Measurements from ENCODE around the gene ATP5F1C. TPM values are rescaled to one million over a fixed set of nuclear protein-coding genes. Genes with fewer than 3 reads are reported as not detected.

ATP5F1C gene
- polyA plus RNA-seq, 1 of the 3 experiments (the other 2 are of a cell fraction), result 299 TPM

DNA sequence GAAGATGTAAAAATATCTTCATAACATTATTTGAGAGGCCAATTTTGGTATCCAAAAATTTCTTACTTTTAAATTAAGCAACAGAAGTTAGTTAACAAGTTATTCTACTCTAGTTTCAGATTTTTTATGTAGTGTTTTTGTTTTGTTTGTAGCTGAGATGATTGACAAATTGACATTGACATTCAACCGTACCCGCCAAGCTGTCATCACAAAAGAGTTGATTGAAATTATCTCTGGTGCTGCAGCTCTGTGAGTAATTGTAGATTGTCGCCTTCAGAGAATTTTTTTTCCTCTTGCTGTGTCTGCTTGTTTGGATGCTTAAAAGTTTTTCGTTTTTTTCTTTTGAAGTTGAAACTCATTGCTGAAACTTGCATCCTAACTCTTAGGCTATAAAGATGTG lies 14.6 kb downstream of the ATP5F1C start:
- no peaks in the 10 kb centered on the region for H3K9me3 ChIP-seq
- no peak for DNase-seq
- H3K9me2 ChIP-seq, result no peaks in the 10 kb centered on the region
- ChIA-PET CTCF (no interaction called here), POLR2A (no interaction called here)
- no peaks in the 10 kb centered on the region for H3K27me3 ChIP-seq (ENCODE audit: insufficient read depth)
- H3K79me2 ChIP-seq (ENCODE audit: insufficient read depth), result peaks cover 26% of the 10 kb centered on the region
- H2AFZ ChIP-seq (ENCODE audit: low read depth), result no peak overlapping the region
- peaks cover 0 to 6% of the 10 kb centered on the region in 2 experiments; a peak in 2 of 4 replicates for H3K4me1 ChIP-seq (ENCODE audit: control insufficient read depth in 1 of 2, insufficient read depth in 2 of 2, low read depth in 1 of 2, low read length in 1 of 2)
- no peak overlapping the region for H3K27ac ChIP-seq (ENCODE audit: low read depth in 2 of 2, low read length in 1 of 2)
- no peak overlapping the region for H3K4me3 ChIP-seq (ENCODE audit: low read depth in 2 of 2, low read length in 1 of 2)
- no peaks in the 10 kb centered on the region; the same call in 1 of the 2 replicates for H4K20me1 ChIP-seq (ENCODE audit: insufficient read depth)
- H3K36me3 ChIP-seq (replicated peaks in 1 of 2; ENCODE audit: control insufficient read depth in 1 of 2, insufficient read depth in 2 of 2, low read length in 1 of 2), result peaks cover 73 to 82% of the 10 kb centered on the region in 2 experiments
- no peak overlapping the region for H3K4me2 ChIP-seq
- H3K9ac ChIP-seq, result no peak overlapping the region
- H3F3A ChIP-seq (replicated peaks; ENCODE audit: insufficient read depth), result peaks cover 18% of the 10 kb centered on the region
- WGBS (ENCODE audit: low lambda C conversion rate), result 96% methylated on average over 4 of the region's 4 CpGs
- TF ChIP-seq TAF1 (IDR thresholded peaks at IDR 0.05; ENCODE audit: borderline replicate concordance, low read depth, low read length) (no peak), NFIC (IDR thresholded peaks at IDR 0.05; ENCODE audit: borderline replicate concordance) (no peak), POLR2AphosphoS5 (IDR thresholded peaks at IDR 0.05; ENCODE audit: low read depth, low read length) (no peak), FOSL2 (IDR thresholded peaks at IDR 0.05; ENCODE audit: borderline replicate concordance, low read depth) (no peak), ELF1 (IDR thresholded peaks at IDR 0.05) (no peak), MEF2A (IDR thresholded peaks at IDR 0.05; ENCODE audit: borderline replicate concordance, low read depth) (no peak), GATA2 (CRISPR knock-in tag; IDR thresholded peaks at IDR 0.05) (no peak), RAD21 (IDR thresholded peaks at IDR 0.05; ENCODE audit: low read length) (no peak)
- TF ChIP-seq, protein P1, sequence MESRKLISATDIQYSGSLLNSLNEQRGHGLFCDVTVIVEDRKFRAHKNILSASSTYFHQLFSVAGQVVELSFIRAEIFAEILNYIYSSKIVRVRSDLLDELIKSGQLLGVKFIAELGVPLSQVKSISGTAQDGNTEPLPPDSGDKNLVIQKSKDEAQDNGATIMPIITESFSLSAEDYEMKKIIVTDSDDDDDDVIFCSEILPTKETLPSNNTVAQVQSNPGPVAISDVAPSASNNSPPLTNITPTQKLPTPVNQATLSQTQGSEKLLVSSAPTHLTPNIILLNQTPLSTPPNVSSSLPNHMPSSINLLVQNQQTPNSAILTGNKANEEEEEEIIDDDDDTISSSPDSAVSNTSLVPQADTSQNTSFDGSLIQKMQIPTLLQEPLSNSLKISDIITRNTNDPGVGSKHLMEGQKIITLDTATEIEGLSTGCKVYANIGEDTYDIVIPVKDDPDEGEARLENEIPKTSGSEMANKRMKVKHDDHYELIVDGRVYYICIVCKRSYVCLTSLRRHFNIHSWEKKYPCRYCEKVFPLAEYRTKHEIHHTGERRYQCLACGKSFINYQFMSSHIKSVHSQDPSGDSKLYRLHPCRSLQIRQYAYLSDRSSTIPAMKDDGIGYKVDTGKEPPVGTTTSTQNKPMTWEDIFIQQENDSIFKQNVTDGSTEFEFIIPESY (IDR thresholded peaks at IDR 0.05; ENCODE audit: borderline replicate concordance, low read depth), result no peak
- TF ChIP-seq, protein P2, sequence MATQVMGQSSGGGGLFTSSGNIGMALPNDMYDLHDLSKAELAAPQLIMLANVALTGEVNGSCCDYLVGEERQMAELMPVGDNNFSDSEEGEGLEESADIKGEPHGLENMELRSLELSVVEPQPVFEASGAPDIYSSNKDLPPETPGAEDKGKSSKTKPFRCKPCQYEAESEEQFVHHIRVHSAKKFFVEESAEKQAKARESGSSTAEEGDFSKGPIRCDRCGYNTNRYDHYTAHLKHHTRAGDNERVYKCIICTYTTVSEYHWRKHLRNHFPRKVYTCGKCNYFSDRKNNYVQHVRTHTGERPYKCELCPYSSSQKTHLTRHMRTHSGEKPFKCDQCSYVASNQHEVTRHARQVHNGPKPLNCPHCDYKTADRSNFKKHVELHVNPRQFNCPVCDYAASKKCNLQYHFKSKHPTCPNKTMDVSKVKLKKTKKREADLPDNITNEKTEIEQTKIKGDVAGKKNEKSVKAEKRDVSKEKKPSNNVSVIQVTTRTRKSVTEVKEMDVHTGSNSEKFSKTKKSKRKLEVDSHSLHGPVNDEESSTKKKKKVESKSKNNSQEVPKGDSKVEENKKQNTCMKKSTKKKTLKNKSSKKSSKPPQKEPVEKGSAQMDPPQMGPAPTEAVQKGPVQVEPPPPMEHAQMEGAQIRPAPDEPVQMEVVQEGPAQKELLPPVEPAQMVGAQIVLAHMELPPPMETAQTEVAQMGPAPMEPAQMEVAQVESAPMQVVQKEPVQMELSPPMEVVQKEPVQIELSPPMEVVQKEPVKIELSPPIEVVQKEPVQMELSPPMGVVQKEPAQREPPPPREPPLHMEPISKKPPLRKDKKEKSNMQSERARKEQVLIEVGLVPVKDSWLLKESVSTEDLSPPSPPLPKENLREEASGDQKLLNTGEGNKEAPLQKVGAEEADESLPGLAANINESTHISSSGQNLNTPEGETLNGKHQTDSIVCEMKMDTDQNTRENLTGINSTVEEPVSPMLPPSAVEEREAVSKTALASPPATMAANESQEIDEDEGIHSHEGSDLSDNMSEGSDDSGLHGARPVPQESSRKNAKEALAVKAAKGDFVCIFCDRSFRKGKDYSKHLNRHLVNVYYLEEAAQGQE (IDR thresholded peaks at IDR 0.05; ENCODE audit: low read depth, low read length), result no peak
- TF ChIP-seq, protein P3, sequence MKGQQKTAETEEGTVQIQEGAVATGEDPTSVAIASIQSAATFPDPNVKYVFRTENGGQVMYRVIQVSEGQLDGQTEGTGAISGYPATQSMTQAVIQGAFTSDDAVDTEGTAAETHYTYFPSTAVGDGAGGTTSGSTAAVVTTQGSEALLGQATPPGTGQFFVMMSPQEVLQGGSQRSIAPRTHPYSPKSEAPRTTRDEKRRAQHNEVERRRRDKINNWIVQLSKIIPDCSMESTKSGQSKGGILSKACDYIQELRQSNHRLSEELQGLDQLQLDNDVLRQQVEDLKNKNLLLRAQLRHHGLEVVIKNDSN (IDR thresholded peaks at IDR 0.05; ENCODE audit: borderline replicate concordance, low read depth), result no peak
- TF ChIP-seq, protein P4, sequence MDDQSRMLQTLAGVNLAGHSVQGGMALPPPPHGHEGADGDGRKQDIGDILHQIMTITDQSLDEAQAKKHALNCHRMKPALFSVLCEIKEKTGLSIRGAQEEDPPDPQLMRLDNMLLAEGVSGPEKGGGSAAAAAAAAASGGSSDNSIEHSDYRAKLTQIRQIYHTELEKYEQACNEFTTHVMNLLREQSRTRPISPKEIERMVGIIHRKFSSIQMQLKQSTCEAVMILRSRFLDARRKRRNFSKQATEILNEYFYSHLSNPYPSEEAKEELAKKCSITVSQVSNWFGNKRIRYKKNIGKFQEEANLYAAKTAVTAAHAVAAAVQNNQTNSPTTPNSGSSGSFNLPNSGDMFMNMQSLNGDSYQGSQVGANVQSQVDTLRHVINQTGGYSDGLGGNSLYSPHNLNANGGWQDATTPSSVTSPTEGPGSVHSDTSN (IDR thresholded peaks at IDR 0.05), result no peak
- TF ChIP-seq, protein P5, sequence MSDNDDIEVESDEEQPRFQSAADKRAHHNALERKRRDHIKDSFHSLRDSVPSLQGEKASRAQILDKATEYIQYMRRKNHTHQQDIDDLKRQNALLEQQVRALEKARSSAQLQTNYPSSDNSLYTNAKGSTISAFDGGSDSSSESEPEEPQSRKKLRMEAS (IDR thresholded peaks at IDR 0.05; ENCODE audit: low read depth), result no peak

Measured in SK-N-SH (cell line).